SK-N-SH treated with all-trans-retinoic acid at 6 μM for 48 hours (cell line): Measurements from ENCODE around the gene CYP4F11.

Source experiments
- ATAC-seq: fragments of 200-7000 bp; cut with Tn5 transposase; 3 replicates; pipeline ENCODE4 v1.9.1; 2020; ENCODE audit warnings: mild to moderate bottlenecking, moderate library complexity
- GLIS3 ChIP-seq: fragments of 250-450 bp; sonication (Bioruptor Pico); IDR thresholded peaks from 2 replicates; pipeline ENCODE4 v1.5.0; 2020; ENCODE audit warnings: mild to moderate bottlenecking, moderate library complexity
- ISL1 ChIP-seq: fragments of 250-450 bp; sonication (Bioruptor Pico); IDR thresholded peaks from 2 replicates; pipeline ENCODE4 v2.1.2; 2022; ENCODE audit warnings: mild to moderate bottlenecking, moderate library complexity
- PPARA ChIP-seq: fragments of 250-450 bp; sonication (Bioruptor Pico); IDR thresholded peaks from 2 replicates; pipeline ENCODE4 v1.5.0; 2020; ENCODE audit warnings: mild to moderate bottlenecking, borderline replicate concordance
- RARB ChIP-seq: fragments of 250-450 bp; sonication (Bioruptor Pico); IDR thresholded peaks from 2 replicates; pipeline ENCODE4 v1.8.0; 2021; ENCODE audit warnings: mild to moderate bottlenecking, moderate library complexity
- TOX ChIP-seq: fragments of 250-450 bp; sonication (Bioruptor Pico); IDR thresholded peaks from 2 replicates; pipeline ENCODE4 v1.8.0; 2021; ENCODE audit warnings: mild to moderate bottlenecking, moderate library complexity, borderline replicate concordance
- ZC3H10 ChIP-seq: fragments of 250-450 bp; sonication (Bioruptor Pico); IDR thresholded peaks from 2 replicates; pipeline ENCODE4 v1.5.1; 2021; ENCODE audit warnings: mild to moderate bottlenecking, moderate library complexity
- ZFP30 ChIP-seq: fragments of 450-650 bp; formaldehyde crosslinking; IDR thresholded peaks from 2 replicates; pipeline ENCODE4 v1.5.0; 2022; ENCODE audit warnings: mild to moderate bottlenecking, moderate library complexity
- ZNF70 ChIP-seq: fragments of 450-650 bp; formaldehyde crosslinking; IDR thresholded peaks from 2 replicates; pipeline ENCODE4 v1.5.0; 2020; ENCODE audit warnings: mild to moderate bottlenecking, moderate library complexity
- ZNF8 ChIP-seq: fragments of 450-650 bp; formaldehyde crosslinking; IDR thresholded peaks from 2 replicates; pipeline ENCODE4 v1.5.0; 2020; ENCODE audit warnings: mild to moderate bottlenecking, moderate library complexity
- TF ChIP-seq, protein P1 (sequence below): fragments of 250-450 bp; sonication (Bioruptor Pico); IDR thresholded peaks from 2 replicates; pipeline ENCODE4 v1.8.0; 2021; ENCODE audit warnings: low read depth, mild to moderate bottlenecking, moderate library complexity, borderline replicate concordance

The CYP4F11 gene

DNA sequence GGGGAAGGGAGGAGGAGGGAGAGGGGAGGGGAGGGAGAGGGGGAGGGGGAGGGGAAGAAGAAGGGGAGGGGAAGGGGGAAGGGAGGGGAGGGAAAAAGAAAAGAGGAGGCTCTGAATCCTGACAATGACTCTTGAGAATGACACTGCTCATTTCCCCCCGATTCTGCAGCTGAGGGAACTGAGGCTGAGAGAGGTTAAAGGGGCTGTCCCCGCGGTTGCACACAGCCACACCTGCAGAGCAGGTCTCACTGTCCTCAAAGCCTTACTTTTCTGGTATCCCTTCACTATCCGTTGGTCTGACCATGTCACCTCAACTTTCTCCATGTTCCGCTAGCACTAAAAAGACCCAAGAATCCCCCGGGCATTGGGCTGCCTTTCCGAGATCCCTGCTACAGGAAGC, 71.9 kb downstream of the CYP4F11 start:
- TF ChIP-seq ZNF70 (CRISPR knock-in tag) (no peak), ZC3H10 (CRISPR knock-in tag) (no peak), GLIS3 (no peak), ZNF8 (CRISPR knock-in tag) (no peak), RARB (no peak), ZFP30 (no peak), TOX (CRISPR knock-in tag) (no peak), PPARA (CRISPR knock-in tag) (no peak), ISL1 (CRISPR knock-in tag) (no peak)
- TF ChIP-seq, protein P1, sequence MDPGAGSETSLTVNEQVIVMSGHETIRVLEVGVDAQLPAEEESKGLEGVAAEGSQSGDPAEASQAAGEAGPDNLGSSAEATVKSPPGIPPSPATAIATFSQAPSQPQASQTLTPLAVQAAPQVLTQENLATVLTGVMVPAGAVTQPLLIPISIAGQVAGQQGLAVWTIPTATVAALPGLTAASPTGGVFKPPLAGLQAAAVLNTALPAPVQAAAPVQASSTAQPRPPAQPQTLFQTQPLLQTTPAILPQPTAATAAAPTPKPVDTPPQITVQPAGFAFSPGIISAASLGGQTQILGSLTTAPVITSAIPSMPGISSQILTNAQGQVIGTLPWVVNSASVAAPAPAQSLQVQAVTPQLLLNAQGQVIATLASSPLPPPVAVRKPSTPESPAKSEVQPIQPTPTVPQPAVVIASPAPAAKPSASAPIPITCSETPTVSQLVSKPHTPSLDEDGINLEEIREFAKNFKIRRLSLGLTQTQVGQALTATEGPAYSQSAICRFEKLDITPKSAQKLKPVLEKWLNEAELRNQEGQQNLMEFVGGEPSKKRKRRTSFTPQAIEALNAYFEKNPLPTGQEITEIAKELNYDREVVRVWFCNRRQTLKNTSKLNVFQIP (CRISPR knock-in tag), result no peak
- ATAC-seq, result no peak
